Measurements from ENCODE around the gene YTHDC1.

DNA sequence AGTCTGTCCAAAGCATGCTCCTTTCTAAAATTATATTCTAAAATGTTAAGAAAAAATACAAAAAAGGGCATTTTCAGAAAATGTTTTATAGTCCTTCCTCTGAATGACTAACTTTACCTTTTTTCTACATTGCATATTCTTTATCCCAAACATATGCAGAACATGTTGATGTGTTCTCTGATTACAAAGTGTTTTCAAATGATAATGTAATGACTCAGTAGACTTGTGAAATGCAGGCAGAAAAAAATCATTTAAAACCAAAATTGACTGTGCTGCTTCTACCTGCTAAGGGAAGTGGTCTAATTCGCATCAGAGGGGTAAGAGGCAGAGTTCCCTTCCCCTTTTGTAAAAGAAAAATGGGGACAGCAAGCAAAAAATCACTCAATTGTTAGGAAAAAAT lies 22.7 kb upstream of the YTHDC1 start:
- no peak for TF ChIP-seq ARNT (IDR thresholded peaks at IDR 0.05)
- no peak for TF ChIP-seq BHLHE40 (IDR thresholded peaks at IDR 0.05; ENCODE audit: borderline replicate concordance)
- no peak for TF ChIP-seq LEF1 (IDR thresholded peaks at IDR 0.05; ENCODE audit: borderline replicate concordance)
- no peak for TF ChIP-seq SP1 (IDR thresholded peaks at IDR 0.05)
- no peak for TF ChIP-seq FOXA1 (IDR thresholded peaks at IDR 0.05)
- no peak for TF ChIP-seq TARDBP (IDR thresholded peaks at IDR 0.05)
- no peak for TF ChIP-seq L3MBTL2 (conservative IDR thresholded peaks at IDR 0.05)
- TF ChIP-seq NFRKB (IDR thresholded peaks at IDR 0.05) = no peak
- TF ChIP-seq FOXK2 (IDR thresholded peaks at IDR 0.05) = no peak
- TF ChIP-seq HDGF (IDR thresholded peaks at IDR 0.05; ENCODE audit: borderline replicate concordance) = no peak
- TF ChIP-seq, protein P1, sequence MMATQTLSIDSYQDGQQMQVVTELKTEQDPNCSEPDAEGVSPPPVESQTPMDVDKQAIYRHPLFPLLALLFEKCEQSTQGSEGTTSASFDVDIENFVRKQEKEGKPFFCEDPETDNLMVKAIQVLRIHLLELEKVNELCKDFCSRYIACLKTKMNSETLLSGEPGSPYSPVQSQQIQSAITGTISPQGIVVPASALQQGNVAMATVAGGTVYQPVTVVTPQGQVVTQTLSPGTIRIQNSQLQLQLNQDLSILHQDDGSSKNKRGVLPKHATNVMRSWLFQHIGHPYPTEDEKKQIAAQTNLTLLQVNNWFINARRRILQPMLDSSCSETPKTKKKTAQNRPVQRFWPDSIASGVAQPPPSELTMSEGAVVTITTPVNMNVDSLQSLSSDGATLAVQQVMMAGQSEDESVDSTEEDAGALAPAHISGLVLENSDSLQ (IDR thresholded peaks at IDR 0.05) = no peak
- TF ChIP-seq CTBP1 (IDR thresholded peaks at IDR 0.05; ENCODE audit: borderline replicate concordance) = no peak
